HG02798 (cell line): ENCODE data around the gene PAPSS1.
"Not testable (repeated sequence)": the region's sequence is repeated elsewhere in the genome, so short reads cannot be mapped to it uniquely, and the experiment has no call there.

ENCODE experiments used
- ATAC-seq: cut with Tn5 transposase; IDR thresholded peaks from one replicate; pipeline ENCODE4 v1.9.1; 2021; ENCODE audit warnings: mild to moderate bottlenecking; ENCODE audit not compliant: unreplicated experiment, poor library complexity

The PAPSS1 gene

GRCh38 chr4:107729050-107729449 lies 9.0 kb upstream of the PAPSS1 start:
- ATAC-seq = not testable (repeated sequence)

GRCh38 chr4:107726131-107726925 lies 6.3 kb upstream of the PAPSS1 start:
- not testable (repeated sequence) for ATAC-seq

DNA sequence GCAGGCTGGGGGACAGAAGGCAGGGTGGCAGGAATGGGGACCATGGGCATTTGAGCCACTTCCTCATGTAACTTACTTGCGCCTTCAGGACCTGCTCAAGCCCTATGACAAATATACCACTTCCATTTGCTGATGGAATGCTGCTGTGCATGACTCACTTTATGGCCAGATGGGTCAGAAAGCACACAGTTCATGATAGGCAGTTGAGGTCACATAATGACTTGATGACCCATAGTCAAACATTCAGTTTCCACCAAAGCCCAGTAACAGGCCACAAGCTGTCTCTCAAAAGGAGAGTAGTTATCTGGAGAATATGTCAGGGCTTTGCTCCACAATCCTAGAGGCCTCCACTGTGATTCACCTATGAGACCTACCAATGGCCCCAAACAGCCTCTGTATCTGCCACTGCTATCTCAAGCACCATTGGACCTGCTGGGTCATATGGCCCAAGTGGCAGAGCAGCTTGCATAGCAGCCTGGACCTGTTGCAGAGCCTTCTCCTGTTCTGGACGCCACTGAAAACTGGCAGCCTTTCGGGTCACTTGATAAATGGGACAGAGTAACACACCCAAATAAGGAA lies 5.3 kb upstream of the PAPSS1 start:
- no peak for ATAC-seq

GRCh38 chr4:107723331-107723730 lies 3.3 kb upstream of the PAPSS1 start:
- not testable (repeated sequence) for ATAC-seq

- no peak for ATAC-seq
Measured at GRCh38 chr4:107721436-107722100, 1.5 kb upstream of the PAPSS1 start.

DNA sequence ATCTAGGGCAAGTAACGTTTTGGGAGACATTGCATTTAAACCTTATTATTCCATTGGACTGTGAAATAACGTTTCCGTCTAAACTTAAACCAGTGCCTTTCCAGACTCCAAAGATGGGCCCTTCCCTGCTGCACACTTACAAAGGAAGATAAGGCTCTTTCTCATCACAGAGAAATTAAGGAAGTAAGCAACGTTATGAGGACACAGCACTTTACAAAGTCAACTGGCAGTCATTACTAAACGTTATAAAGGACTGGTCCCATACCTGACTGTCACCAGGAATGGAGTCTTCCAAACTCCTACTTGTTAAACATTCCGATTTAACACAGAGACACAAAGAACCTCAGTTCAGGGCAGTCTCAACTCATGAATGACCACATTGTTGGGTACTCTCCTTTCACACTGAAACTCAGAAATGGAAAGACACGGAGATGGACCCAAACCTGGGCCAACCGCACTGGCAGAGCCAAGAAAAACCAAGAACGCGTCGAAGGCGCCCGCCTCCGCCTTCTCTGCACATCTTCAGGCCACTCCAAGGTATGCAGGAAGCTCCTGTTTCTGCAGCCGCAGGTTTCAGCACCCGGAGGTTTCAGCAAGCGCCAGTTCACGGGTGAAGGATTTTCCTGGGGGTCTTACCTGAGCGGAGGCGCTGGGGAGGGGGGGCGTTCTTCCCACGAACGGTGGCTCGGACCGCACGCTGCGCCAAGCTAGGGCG lies 670 bp downstream of the PAPSS1 start:
- ATAC-seq = peak; percentile 1

- peak; percentile 33 for ATAC-seq
Measured at GRCh38 chr4:107718351-107718965, 1.6 kb downstream of the PAPSS1 start.

GRCh38 chr4:107714256-107714655 lies 5.8 kb downstream of the PAPSS1 start:
- ATAC-seq = no peak

- no peak for ATAC-seq
Measured at GRCh38 chr4:107712236-107712635, 7.8 kb downstream of the PAPSS1 start.

DNA sequence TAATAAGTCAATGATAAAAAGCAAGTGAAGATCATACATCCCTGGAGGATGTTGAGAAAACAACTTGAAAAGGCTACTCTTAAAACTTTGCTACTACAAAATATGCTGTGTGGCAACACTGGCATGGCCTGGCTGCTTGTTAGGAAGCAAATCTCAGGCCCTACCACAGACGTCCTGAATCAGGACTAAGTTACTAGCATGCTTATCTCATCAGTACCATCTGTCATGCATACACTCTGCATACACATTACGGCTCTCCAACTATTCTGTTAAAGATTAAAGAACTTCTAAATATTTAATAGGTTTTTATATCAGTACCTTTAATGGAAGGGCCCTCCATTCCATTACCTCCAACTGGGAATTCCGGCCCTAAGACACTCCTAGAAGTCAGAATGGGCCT lies 8.2 kb downstream of the PAPSS1 start:
- ATAC-seq = no peak

- no peak for ATAC-seq
Measured at GRCh38 chr4:107710493-107711459, 9.3 kb downstream of the PAPSS1 start.

- no peak for ATAC-seq
Measured at GRCh38 chr4:107709916-107710315, 10.1 kb downstream of the PAPSS1 start.

DNA sequence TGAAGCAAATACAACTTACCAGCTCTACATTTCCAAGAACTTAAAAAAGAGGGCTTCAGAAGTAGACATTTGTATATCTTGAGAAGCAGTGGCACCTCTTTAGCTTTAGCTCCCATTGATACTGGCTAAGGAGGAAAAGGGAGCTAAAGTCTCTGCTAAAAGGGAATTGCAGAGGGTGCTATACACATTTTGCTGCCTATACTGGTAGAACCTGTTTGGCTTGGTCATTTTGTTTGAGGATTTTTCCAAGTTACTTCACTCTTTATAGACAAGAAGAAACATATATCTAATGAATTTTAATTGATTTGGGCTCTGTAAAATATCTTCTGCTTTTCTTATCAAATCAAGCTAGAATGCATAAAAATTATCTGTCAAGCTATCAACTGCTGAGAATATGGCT lies 11.8 kb downstream of the PAPSS1 start:
- no peak for ATAC-seq

DNA sequence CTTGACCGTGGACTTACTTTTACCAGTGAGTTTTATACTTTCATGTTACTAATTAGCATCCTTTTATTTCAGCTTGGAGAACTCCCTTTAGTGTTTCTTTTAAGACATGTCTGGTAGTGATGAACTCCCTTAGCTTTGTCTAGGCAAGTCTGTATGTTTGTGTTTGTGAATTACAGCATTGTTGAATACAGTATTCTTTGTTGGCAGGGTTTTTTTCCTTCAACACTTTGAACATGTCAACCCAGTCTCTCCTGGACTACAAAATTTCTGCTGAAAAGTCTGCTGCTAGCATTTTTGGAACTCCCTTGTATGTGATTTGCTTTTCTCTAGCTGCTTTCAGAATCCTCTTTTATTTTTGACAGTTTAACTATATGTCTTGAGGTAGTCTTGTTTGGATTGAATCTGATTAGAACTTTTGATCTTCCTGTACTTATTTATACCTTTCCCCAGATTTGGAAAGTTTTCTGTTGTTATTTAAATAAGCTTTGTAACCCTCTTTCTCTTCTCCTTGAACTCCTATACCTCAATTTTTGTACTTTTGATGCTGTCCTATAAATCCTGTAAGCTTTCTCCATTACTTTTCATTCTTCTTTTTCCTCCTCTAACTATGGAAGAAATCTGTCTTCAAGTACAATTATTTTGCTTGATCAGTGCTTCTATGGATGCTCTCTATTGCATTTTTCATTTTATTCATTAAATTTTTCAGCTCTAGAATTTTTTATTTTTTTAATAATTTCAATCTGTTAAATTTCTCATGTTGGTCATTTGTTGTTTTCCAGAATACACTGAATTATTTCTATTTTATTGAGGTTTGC lies 14.1 kb downstream of the PAPSS1 start:
- no peak for ATAC-seq

DNA sequence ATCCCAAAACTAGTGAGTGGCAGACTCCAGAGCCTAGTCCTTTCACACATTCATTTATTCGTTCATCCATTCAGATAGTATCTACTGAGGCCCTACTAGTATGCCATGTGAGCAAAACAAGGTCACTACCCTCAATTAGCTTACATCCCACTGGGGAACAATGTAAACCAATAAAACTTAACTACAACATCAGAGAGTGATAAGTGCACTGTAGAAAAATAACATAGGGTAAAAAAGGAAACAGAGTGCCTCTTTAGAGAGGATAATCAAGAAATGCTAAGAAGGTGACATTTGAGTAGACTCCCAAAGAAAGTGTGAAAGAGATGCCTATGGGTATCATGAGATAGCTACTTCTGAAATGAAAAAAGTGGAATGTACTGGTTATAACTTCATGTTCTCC lies 18.5 kb downstream of the PAPSS1 start:
- ATAC-seq = no peak

- ATAC-seq = no peak
Measured at GRCh38 chr4:107699466-107700206, 20.4 kb downstream of the PAPSS1 start.

GRCh38 chr4:107696187-107696586 lies 23.8 kb downstream of the PAPSS1 start:
- ATAC-seq = not testable (repeated sequence)

DNA sequence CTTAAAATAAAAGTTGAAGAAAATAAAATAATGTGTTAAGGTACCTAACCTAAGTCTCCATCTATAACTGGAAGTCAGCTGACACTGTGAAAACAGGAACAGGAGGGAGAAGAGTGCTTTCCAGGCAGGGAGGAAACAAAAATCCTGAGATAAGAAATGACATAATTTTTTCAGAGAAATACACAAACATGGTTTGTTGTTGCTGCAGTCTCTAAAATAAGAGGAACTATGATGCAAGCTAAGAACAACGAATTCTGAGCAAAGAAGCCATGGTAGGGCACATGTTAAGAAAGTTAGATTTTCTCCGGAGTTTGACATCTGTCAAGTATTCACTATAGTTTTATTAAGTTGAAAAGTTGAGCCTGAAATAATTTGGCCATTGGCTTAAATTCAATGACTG lies 26.9 kb downstream of the PAPSS1 start:
- no peak for ATAC-seq
